ENCODE measurements around the gene OCIAD1. TPM values are rescaled to one million over a fixed set of nuclear protein-coding genes. Genes with fewer than 3 reads are reported as not detected.

Gene OCIAD1
- total and polyA plus RNA-seq, 2 of the 13 experiments (the other 11 are each of a cell fraction or from before 2014, with no cell fraction given) = 67.3 to 74.9 TPM

- TF ChIP-seq, protein P1, sequence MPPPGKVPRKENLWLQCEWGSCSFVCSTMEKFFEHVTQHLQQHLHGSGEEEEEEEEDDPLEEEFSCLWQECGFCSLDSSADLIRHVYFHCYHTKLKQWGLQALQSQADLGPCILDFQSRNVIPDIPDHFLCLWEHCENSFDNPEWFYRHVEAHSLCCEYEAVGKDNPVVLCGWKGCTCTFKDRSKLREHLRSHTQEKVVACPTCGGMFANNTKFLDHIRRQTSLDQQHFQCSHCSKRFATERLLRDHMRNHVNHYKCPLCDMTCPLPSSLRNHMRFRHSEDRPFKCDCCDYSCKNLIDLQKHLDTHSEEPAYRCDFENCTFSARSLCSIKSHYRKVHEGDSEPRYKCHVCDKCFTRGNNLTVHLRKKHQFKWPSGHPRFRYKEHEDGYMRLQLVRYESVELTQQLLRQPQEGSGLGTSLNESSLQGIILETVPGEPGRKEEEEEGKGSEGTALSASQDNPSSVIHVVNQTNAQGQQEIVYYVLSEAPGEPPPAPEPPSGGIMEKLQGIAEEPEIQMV (CRISPR knock-in tag; IDR thresholded peaks at IDR 0.05; ENCODE audit: low read depth) = peak; percentile 31; the same call in 1 of the 2 replicates
- no peak for TF ChIP-seq ZNF451 (CRISPR knock-in tag; IDR thresholded peaks at IDR 0.05)
- TF ChIP-seq ZNF703 (CRISPR knock-in tag; IDR thresholded peaks at IDR 0.05; ENCODE audit: borderline replicate concordance) = no peak
- TF ChIP-seq GPN1 (CRISPR knock-in tag; IDR thresholded peaks at IDR 0.05; ENCODE audit: borderline replicate concordance) = no peak
- peak; percentile 89 for TF ChIP-seq ZNF768 (CRISPR knock-in tag; IDR thresholded peaks at IDR 0.05)
- TF ChIP-seq ZSCAN29 (CRISPR knock-in tag; conservative IDR thresholded peaks at IDR 0.05) = no peak
- TF ChIP-seq, protein P2, sequence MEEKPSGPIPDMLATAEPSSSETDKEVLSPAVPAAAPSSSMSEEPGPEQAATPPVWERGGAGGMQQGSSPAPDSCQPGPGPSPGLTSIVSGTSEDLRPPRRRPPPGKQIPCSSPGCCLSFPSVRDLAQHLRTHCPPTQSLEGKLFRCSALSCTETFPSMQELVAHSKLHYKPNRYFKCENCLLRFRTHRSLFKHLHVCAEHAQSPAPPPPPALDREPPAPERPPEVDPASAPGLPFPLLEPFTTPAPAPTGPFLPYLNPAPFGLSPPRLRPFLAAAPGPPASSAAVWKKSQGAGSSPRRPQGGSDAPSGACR (CRISPR knock-in tag; IDR thresholded peaks at IDR 0.05) = no peak
- no peak for TF ChIP-seq ZNF589 (CRISPR knock-in tag; conservative IDR thresholded peaks at IDR 0.05)
- TF ChIP-seq, protein P3, sequence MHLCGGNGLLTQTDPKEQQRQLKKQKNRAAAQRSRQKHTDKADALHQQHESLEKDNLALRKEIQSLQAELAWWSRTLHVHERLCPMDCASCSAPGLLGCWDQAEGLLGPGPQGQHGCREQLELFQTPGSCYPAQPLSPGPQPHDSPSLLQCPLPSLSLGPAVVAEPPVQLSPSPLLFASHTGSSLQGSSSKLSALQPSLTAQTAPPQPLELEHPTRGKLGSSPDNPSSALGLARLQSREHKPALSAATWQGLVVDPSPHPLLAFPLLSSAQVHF (CRISPR knock-in tag; IDR thresholded peaks at IDR 0.05) = no peak
- no peak for TF ChIP-seq TP53 (CRISPR knock-in tag; conservative IDR thresholded peaks at IDR 0.05)
- no peak for TF ChIP-seq ZNF629 (CRISPR knock-in tag; conservative IDR thresholded peaks at IDR 0.05)
- TF ChIP-seq ADNP (CRISPR knock-in tag; IDR thresholded peaks at IDR 0.05) = no peak
- no peak for TF ChIP-seq RORA (CRISPR knock-in tag; IDR thresholded peaks at IDR 0.05)
- no peak for TF ChIP-seq ZNF780A (CRISPR knock-in tag; IDR thresholded peaks at IDR 0.05)
- TF ChIP-seq THYN1 (CRISPR knock-in tag; IDR thresholded peaks at IDR 0.05; ENCODE audit: borderline replicate concordance, low read depth) = no peak
- TF ChIP-seq, protein P4, sequence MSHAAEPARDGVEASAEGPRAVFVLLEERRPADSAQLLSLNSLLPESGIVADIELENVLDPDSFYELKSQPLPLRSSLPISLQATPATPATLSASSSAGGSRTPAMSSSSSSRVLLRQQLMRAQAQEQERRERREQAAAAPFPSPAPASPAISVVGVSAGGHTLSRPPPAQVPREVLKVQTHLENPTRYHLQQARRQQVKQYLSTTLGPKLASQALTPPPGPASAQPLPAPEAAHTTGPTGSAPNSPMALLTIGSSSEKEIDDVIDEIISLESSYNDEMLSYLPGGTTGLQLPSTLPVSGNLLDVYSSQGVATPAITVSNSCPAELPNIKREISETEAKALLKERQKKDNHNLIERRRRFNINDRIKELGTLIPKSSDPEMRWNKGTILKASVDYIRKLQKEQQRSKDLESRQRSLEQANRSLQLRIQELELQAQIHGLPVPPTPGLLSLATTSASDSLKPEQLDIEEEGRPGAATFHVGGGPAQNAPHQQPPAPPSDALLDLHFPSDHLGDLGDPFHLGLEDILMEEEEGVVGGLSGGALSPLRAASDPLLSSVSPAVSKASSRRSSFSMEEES (CRISPR knock-in tag; IDR thresholded peaks at IDR 0.05) = no peak
- no peak for TF ChIP-seq ZNF670 (CRISPR knock-in tag; IDR thresholded peaks at IDR 0.05; ENCODE audit: borderline replicate concordance)
- TF ChIP-seq TAF1 (CRISPR knock-in tag; IDR thresholded peaks at IDR 0.05) = peak; percentile 68
- no peak for TF ChIP-seq TBL1XR1 (IDR thresholded peaks at IDR 0.05; ENCODE audit: borderline replicate concordance, low read length, partially characterized antibody)
- no peak for TF ChIP-seq ZNF564 (CRISPR knock-in tag; IDR thresholded peaks at IDR 0.05)
- no peak for TF ChIP-seq HIVEP1 (CRISPR knock-in tag; IDR thresholded peaks at IDR 0.05)
- TF ChIP-seq ZFP37 (CRISPR knock-in tag; IDR thresholded peaks at IDR 0.05; ENCODE audit: borderline replicate concordance) = no peak
- TF ChIP-seq POLR2A (IDR thresholded peaks at IDR 0.05; ENCODE audit: insufficient read depth in 1 of 2, low read depth in 2 of 2, low read length in 2 of 2) = peak in 1 of 2 experiments; percentile 55; a peak in 2 of 4 replicates
- TF ChIP-seq ZFX (CRISPR knock-in tag; IDR thresholded peaks at IDR 0.05; ENCODE audit: low read depth) = peak; percentile 88
- TF ChIP-seq, protein P5, sequence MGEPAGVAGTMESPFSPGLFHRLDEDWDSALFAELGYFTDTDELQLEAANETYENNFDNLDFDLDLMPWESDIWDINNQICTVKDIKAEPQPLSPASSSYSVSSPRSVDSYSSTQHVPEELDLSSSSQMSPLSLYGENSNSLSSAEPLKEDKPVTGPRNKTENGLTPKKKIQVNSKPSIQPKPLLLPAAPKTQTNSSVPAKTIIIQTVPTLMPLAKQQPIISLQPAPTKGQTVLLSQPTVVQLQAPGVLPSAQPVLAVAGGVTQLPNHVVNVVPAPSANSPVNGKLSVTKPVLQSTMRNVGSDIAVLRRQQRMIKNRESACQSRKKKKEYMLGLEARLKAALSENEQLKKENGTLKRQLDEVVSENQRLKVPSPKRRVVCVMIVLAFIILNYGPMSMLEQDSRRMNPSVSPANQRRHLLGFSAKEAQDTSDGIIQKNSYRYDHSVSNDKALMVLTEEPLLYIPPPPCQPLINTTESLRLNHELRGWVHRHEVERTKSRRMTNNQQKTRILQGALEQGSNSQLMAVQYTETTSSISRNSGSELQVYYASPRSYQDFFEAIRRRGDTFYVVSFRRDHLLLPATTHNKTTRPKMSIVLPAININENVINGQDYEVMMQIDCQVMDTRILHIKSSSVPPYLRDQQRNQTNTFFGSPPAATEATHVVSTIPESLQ (CRISPR knock-in tag; conservative IDR thresholded peaks at IDR 0.05) = no peak
These were observed at the start of gene OCIAD1 (continued) for GRCh38 chr4:48830706-48831531.
